Heart left ventricle (tissue), 13 donors: ENCODE measurements around the gene GPER1.

Source experiments
- CTCF ChIP-seq, 12 donors: fragments of 200-600 bp; sonication (generic) in 4 of 12; IDR thresholded peaks; one replicate each; pipeline versions ENCODE4 v1.5.0 to v1.8.0; 2018 to 2022; ENCODE audit warnings: antibody characterized with exemption in 12 of 12, mild to moderate bottlenecking in 5 of 12
- POLR2A ChIP-seq, 2 donors: fragments of 450-650 bp; IDR thresholded peaks; one replicate each; pipeline ENCODE4 v1.6.1; 2017; ENCODE audit warnings: antibody characterized with exemption in 2 of 2, mild to moderate bottlenecking in 2 of 2, moderate library complexity in 2 of 2
- donor health status: ischemic (EF 13 %, LVEDD 7.1; RV severe dilation, severe dysfunction).
- donor health status: DM: no; HTN: yes; CAD: no.
- donor health status: DM: no; HTN: no; CAD: no.
- donor health status: ischemic (EF 25% LVEDD 6.9; RV normal size, moderate dysfunction).
- donor health status: ischemic (EF 25% LVEDD 5.7; RV mildly dilated, moderate dysfunction).
- donor health status: ischemic (EF 35%, LVEDD 5.7; RV mildly dilated, moderate dysfunction).
- donor health status: nonischemic (EF 11% LVEDD 7.7; RV severe dilation, severe dysfunction).
- donor health status: DM: yes; HTN: yes; CAD: no.
- donor health status: PGD.
- donor health status: ischemic (EF 29% LVEDD 5.4; RV normal size, mild dysfunction).
- donor health status: nonischemic (EF 23%, LVEDD 6.1; RV moderate dilation, normal function).

GRCh38 chr7:1054438-1054837 lies 33.5 kb upstream of the GPER1 start:
- TF ChIP-seq CTCF (IDR thresholded peaks at IDR 0.05) (no peak), POLR2A (IDR thresholded peaks at IDR 0.05) (no peak)
